ENCODE measurements around the gene RIPPLY2.

DNA sequence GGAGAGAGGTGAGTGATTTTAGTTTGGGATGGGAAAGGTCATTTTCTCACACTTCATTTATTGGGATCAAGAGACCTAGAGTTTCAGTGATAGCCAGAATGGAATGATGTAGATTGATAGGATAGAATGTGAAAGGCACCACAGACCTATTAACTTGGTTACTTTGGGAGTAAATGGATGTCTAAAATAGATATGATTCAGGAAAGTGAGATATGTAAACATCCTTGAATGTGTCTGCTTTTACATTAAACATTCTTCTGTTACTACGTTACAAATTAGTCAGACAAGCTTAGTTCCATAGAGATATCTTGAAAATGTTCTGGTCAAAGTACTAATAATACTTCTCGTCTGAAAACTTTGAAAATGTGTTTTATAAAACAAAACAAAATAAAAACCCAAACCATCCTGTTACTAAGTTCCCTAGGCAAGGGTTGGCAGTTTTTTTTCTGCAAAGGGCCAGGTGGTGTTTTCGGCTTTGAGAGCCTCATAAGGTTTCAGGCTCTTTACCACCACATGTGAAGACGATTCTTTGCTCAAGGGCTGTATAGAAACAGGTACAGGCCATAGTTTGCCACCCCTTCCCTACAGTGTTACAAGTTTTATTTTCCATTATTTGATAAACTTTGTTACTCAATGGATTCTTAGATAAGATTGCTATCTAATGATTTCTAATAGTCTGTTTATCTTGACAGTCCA, 9.8 kb downstream of the RIPPLY2 start:
- TF ChIP-seq EGR1 (conservative IDR thresholded peaks at IDR 0.05) (no peak), TAF1 (IDR thresholded peaks at IDR 0.05; ENCODE audit: control insufficient read depth, extremely low read depth, insufficient read depth, low read length, severe bottlenecking) (no peak), ZNF239 (CRISPR knock-in tag; IDR thresholded peaks at IDR 0.05) (no peak), SRSF9 (IDR thresholded peaks at IDR 0.05; ENCODE audit: borderline replicate concordance, low read depth, low read length) (no peak), EZH2 (IDR thresholded peaks at IDR 0.05; ENCODE audit: borderline replicate concordance, low read depth, low read length) (no peak), PHB2 (IDR thresholded peaks at IDR 0.05; ENCODE audit: low read depth) (no peak), POLR2A (conservative IDR thresholded peaks at IDR 0.05) (no peak), POLR2AphosphoS5 (IDR thresholded peaks at IDR 0.05; ENCODE audit: control insufficient read depth, insufficient read depth, low read depth, low read length) (no peak), SIN3A (IDR thresholded peaks at IDR 0.05; ENCODE audit: borderline replicate concordance in 2 of 2, control insufficient read depth in 1 of 2, low read depth in 2 of 2, low read length in 2 of 2) (no peak), CCAR2 (IDR thresholded peaks at IDR 0.05; ENCODE audit: low read depth, low read length) (no peak), FOXM1 (IDR thresholded peaks at IDR 0.05; ENCODE audit: low read depth) (no peak), FOXM1 (CRISPR knock-in tag; IDR thresholded peaks at IDR 0.05; ENCODE audit: low read depth) (no peak), L3MBTL2 (IDR thresholded peaks at IDR 0.05) (no peak)
- TF ChIP-seq, protein P1, sequence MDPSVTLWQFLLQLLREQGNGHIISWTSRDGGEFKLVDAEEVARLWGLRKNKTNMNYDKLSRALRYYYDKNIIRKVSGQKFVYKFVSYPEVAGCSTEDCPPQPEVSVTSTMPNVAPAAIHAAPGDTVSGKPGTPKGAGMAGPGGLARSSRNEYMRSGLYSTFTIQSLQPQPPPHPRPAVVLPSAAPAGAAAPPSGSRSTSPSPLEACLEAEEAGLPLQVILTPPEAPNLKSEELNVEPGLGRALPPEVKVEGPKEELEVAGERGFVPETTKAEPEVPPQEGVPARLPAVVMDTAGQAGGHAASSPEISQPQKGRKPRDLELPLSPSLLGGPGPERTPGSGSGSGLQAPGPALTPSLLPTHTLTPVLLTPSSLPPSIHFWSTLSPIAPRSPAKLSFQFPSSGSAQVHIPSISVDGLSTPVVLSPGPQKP (CRISPR knock-in tag; IDR thresholded peaks at IDR 0.05) = no peak
